Measurements from ENCODE around the gene PIK3IP1. TPM values are rescaled to one million over a fixed set of nuclear protein-coding genes. Genes with fewer than 3 reads are reported as not detected.
A peak's percentile ranks its signal among the peaks of the same experiment; 100 is the strongest.

PIK3IP1 gene, protein sequence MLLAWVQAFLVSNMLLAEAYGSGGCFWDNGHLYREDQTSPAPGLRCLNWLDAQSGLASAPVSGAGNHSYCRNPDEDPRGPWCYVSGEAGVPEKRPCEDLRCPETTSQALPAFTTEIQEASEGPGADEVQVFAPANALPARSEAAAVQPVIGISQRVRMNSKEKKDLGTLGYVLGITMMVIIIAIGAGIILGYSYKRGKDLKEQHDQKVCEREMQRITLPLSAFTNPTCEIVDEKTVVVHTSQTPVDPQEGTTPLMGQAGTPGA
- 4.5 TPM for polyA plus RNA-seq (2012; ENCODE audit: missing spikeins)

DNA sequence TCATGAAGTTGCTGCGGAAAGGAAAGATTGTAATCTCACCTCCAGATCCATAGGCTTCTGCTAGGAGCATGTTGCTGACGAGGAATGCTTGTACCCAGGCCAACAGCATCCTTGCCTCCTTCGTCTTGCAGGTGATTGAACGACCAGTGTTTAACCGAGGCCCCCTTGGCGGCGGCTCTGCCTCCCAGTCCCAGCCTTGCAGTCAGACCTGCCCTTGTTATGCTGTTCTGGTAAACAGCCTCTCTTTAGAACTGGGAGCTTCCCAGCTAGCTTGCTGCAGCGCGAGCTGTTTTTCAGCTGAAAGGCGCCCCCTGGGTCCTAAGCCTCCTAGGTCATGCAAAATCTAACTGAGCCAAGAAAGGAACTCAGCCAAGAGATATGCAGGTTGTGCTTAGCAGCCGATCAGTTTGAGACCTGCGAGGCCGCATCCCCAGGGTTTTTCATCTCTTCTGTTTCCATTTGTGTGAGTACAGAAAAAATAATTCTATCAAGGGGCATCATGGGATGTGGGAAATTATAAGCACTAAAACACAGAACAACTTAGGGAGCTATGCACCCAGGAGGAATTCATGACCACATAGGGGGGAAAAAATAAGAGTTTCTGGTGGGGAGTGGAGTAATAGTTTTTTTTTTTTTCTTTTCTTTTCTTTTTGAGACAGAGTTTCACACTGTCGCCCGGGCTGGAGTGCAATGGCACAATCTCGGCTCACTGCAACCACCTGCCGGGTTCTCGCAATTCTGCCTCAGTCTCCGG is at the start of gene PIK3IP1:
Gene PIK3IP1 (minus strand): TSS at position 253 of the 754 bp plus-strand sequence. CDS start 144 bp downstream, at position 109.
- no peak for TF ChIP-seq POLR2AphosphoS5 (IDR thresholded peaks at IDR 0.05; ENCODE audit: low read depth, low read length)
- no peak for TF ChIP-seq TAF1 (IDR thresholded peaks at IDR 0.05; ENCODE audit: borderline replicate concordance, low read depth, low read length)
- no peak for TF ChIP-seq POLR2A (IDR thresholded peaks at IDR 0.05; ENCODE audit: low read depth, low read length)
- FAIRE-seq (peak; percentile 94), DNase-seq (ENCODE audit: insufficient read length) (peak; percentile 57)

DNA sequence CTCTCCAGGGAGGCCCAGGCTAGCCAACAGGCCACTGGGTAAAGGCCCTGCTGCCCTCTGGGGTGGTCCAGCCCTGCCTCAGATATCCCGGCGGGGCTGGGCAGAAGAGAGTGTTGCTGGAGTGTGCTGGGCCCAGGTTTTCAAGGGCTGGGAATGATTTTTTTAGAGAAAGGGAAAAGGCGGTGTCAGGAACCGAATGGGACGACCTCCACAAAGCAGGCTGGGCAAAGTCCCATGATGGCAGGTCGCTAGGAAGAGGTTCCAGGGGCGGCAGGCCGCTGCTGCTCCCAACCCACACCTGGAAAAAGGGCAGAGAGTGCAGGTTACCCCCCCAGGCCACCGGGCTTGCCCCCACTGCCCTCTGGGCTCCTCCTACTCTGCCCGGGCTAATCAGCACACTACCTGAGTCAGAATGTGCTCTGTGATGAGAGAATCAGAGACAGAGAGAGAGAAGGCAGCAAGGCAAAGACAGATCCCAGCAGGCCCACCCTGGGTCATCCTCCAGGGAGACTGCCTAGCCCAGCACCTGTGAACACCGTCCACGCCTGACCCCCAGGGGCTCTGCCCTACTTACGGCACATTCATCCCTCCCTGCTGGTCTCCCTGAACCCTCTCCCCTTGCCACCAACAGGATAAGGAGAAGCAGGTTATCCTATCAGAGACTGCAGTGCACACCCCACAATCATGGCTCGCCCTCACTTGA is 49.2 kb upstream of the PIK3IP1 start:
- TF ChIP-seq POLR2A (IDR thresholded peaks at IDR 0.05; ENCODE audit: low read depth, low read length) (no peak), POLR2AphosphoS5 (IDR thresholded peaks at IDR 0.05; ENCODE audit: low read depth, low read length) (no peak), TAF1 (IDR thresholded peaks at IDR 0.05; ENCODE audit: borderline replicate concordance, low read depth, low read length) (no peak)
- FAIRE-seq (no peak), DNase-seq (ENCODE audit: insufficient read length) (no peak)

DNA sequence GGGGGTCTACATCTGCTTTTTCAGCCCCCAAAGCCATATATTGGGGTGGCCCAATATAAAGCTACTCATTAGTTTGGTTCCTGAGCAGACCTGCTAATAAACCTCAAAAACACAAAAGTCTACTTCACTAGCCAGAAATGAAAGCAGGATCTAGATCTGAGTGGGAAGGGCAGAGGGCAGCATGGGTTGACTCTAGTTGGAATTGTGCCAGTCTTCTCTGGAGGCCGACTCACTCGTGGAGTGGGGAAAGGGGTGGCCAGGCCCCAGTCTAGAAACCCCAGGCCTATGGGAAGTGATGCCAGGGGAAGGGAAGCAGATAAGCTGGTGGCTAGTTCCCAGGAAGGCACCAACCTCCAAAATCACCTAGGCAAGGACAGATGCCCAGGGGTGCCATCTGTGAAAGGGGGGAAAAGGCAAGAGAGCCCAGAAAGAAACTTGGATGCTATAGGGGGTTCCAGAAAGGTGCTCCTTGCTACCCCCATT is 48.5 kb upstream of the PIK3IP1 start:
- FAIRE-seq (no peak), DNase-seq (ENCODE audit: insufficient read length) (no peak)
- TF ChIP-seq POLR2A (IDR thresholded peaks at IDR 0.05; ENCODE audit: low read depth, low read length) (no peak), TAF1 (IDR thresholded peaks at IDR 0.05; ENCODE audit: borderline replicate concordance, low read depth, low read length) (no peak), POLR2AphosphoS5 (IDR thresholded peaks at IDR 0.05; ENCODE audit: low read depth, low read length) (no peak)

DNA sequence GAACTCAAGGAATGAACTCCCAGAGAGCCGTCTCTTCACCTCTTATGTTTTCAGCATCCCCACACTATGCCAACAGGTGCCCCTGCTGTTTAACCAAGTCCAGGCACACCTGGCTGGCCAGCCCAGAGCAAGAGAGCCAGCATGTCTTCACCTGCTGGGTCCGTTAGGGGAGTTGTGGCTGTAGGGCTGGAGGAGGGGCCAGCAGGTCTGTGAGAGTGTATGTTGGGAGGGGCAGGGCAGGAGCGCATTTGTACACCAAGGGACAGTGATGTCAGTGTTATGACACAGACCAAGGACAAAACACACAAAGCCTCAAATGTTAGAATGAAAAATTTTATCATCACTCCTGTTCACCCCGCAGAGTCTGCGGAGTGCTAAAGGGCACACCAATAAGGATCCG is 48.1 kb upstream of the PIK3IP1 start:
- DNase-seq (ENCODE audit: insufficient read length) (no peak), FAIRE-seq (no peak)
- TF ChIP-seq POLR2AphosphoS5 (IDR thresholded peaks at IDR 0.05; ENCODE audit: low read depth, low read length): no peak

DNA sequence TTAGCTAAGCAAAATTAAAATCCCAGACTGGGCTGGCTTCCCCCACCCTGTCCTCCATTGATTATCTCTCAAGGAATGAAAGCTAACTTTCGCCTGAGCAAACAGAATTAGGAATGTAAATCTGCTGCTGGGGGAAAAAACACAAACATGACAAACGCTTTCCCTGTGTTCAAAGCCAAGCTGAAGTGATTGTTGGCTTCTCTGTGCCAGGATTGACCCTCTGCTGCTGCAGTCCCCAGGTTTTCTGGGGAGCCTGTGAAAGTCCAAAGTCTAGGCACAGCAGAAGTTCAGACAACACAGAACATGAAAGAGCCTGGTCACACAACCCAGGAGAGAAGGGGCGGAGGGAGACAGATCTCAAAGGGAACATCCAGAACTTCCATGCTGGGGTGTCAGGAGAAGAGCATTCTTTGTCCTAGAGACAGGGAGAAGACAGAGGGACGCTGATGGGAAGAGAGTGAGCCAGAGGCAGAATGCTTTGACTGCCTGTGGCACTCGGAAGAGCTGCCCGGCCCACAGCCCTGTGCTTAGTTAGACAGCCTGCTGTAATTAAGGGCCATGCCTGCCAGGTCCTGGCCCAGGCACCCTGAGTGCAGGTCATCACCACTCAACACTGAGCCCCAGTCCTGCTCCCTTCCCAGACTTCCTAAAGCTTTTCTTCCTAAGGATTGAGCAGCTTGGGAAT is 47.0 kb upstream of the PIK3IP1 start:
- no peak for TF ChIP-seq TAF1 (IDR thresholded peaks at IDR 0.05; ENCODE audit: borderline replicate concordance, low read depth, low read length)
- peak; percentile 18; the same call in 1 of the 2 replicates for TF ChIP-seq POLR2A (IDR thresholded peaks at IDR 0.05; ENCODE audit: low read depth, low read length)
- no peak for TF ChIP-seq POLR2AphosphoS5 (IDR thresholded peaks at IDR 0.05; ENCODE audit: low read depth, low read length)
- no peak for FAIRE-seq

DNA sequence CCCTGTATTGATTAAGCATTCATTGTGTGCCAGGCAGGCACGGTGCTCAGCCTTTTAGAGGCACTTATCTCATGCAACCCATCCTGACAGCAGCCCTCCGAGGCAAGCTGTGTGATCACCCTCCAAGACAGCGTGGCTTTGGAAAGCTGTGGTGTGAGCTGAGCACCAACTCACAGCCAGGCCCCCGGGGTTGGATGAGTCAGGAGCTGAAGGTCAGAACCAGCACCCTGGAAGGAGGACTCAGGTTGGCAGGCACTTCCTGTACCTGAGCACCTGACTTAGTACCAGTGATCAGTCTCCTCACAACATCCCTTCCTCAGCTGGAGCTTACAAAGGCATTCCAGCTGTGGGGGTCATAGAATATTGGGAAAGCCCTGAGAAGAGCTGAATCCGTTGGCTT is 44.9 kb upstream of the PIK3IP1 start:
- no peak for FAIRE-seq
- DNase-seq (ENCODE audit: insufficient read length): no peak
- TF ChIP-seq TAF1 (IDR thresholded peaks at IDR 0.05; ENCODE audit: borderline replicate concordance, low read depth, low read length) (no peak), POLR2A (IDR thresholded peaks at IDR 0.05; ENCODE audit: low read depth, low read length) (no peak), POLR2AphosphoS5 (IDR thresholded peaks at IDR 0.05; ENCODE audit: low read depth, low read length) (no peak)

More for the DNA sequence above, 47.0 kb upstream of the PIK3IP1 start:
- no peak for DNase-seq (ENCODE audit: insufficient read length)

DNA sequence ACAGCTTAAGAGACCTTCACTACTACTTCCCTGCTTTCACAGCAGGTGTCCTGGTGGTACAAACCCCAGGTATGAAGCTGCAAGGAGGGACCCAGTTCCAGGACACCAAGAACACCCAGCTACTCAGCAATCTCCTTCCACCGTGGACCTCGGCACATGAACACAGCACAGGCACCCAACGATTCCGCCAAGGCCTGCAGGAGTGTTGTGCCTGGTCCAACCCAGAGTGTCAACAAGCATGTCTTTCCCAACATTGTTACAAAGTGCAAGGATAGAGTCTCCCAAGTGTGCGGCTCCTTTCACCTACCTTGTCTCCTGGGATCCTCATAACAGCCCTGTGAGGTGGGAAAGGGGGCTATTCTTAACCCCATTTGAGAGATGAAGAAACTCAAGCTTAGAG is 42.0 kb upstream of the PIK3IP1 start:
- TF ChIP-seq POLR2AphosphoS5 (IDR thresholded peaks at IDR 0.05; ENCODE audit: low read depth, low read length) (no peak), TAF1 (IDR thresholded peaks at IDR 0.05; ENCODE audit: borderline replicate concordance, low read depth, low read length) (no peak), POLR2A (IDR thresholded peaks at IDR 0.05; ENCODE audit: low read depth, low read length) (no peak)
- FAIRE-seq (no peak), DNase-seq (ENCODE audit: insufficient read length) (no peak)

DNA sequence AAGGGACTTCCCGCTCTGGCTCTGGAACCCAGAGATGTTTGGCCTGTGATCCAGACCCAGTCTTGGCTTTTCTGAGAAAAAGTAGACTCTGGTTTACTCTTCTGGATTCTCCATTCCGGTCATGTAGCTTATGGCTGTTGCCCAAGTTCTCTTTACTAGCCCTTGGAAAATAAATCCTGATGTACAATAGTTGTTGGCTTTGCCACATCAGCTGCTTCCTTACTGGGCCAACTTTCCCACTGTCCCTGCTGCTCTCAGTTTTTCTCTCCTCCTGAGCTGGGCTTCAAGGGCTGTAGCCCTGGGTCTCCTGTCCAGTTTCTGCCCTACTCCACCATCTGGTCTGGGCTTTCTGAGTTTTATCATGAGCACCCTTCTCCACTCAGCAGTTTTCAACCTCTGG is 41.4 kb upstream of the PIK3IP1 start:
- FAIRE-seq (no peak), DNase-seq (ENCODE audit: insufficient read length) (no peak)
- TF ChIP-seq TAF1 (IDR thresholded peaks at IDR 0.05; ENCODE audit: borderline replicate concordance, low read depth, low read length): no peak
- no peak for TF ChIP-seq POLR2AphosphoS5 (IDR thresholded peaks at IDR 0.05; ENCODE audit: low read depth, low read length)
- TF ChIP-seq POLR2A (IDR thresholded peaks at IDR 0.05; ENCODE audit: low read depth, low read length): no peak

DNA sequence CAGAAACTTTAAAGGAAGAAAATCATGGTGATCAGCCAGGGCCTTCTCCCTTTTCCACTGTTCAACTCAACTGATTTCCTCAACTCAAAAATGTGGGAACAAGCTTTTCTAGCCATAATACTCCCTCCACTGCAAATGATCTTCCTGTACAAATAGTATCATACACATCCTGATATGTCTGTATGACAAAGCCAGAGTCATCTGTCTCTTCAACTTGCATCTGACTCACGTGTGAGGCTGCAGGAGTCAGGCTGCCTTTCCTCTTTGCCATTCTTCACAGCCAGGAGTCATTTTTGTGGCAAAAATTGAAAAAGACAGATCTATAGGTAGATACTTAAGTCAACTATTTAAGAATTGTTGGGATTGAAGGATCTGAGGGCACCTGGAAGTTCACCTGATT is 40.6 kb upstream of the PIK3IP1 start:
- TF ChIP-seq TAF1 (IDR thresholded peaks at IDR 0.05; ENCODE audit: borderline replicate concordance, low read depth, low read length) (no peak), POLR2AphosphoS5 (IDR thresholded peaks at IDR 0.05; ENCODE audit: low read depth, low read length) (no peak), POLR2A (IDR thresholded peaks at IDR 0.05; ENCODE audit: low read depth, low read length) (no peak)
- no peak for FAIRE-seq
- no peak for DNase-seq (ENCODE audit: insufficient read length)

DNA sequence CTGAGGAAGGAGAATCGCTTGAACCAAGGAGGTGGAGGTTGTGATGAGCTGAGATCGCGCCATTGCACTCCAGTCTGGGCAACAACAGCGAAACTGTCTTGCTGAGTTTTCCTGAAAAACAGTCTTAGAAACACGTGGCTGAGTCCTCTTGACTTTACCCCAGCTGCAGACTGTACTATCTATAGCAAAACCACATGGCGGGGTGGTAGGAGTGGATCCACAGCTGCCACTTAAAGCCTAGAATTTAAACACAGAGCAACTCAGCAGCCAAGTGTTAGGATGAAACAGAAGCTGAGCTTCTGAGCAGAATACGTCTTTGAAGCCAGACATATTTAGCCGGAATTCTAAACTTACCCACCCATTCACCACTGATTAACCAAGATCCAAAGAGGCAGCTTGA is 39.7 kb upstream of the PIK3IP1 start:
- no peak for DNase-seq (ENCODE audit: insufficient read length)
- FAIRE-seq: no peak
- TF ChIP-seq TAF1 (IDR thresholded peaks at IDR 0.05; ENCODE audit: borderline replicate concordance, low read depth, low read length) (no peak), POLR2AphosphoS5 (IDR thresholded peaks at IDR 0.05; ENCODE audit: low read depth, low read length) (no peak), POLR2A (IDR thresholded peaks at IDR 0.05; ENCODE audit: low read depth, low read length) (no peak)
